Neural cell (in vitro differentiated cells): ENCODE data around the gene ST8SIA4.
A peak's percentile ranks its signal among the peaks of the same experiment; 100 is the strongest.

Experiments
- EP300 ChIP-seq: fragments of 450-650 bp; conservative IDR thresholded peaks from 2 replicates; pipeline ENCODE4 v1.6.1; 2014; ENCODE audit warnings: antibody characterized with exemption, mild to moderate bottlenecking, moderate library complexity; ENCODE audit not compliant: poor library complexity, severe bottlenecking
- EZH2 ChIP-seq: fragments of 200-600, 300-800 bp; shearing (Covaris generic), sonication (generic); IDR thresholded peaks from 2 replicates; pipeline ENCODE4 v1.6.1; 2014; ENCODE audit warnings: antibody characterized with exemption, low read length, borderline replicate concordance, mild to moderate bottlenecking; ENCODE audit not compliant: insufficient read depth, poor library complexity, severe bottlenecking
- POLR2AphosphoS5 ChIP-seq: IDR thresholded peaks from 2 replicates; pipeline ENCODE4 v1.6.1; 2012
- RAD21 ChIP-seq: fragments of 450-650 bp; conservative IDR thresholded peaks from 2 replicates; pipeline ENCODE4 v1.6.1; 2014; ENCODE audit warnings: antibody characterized with exemption, mild to moderate bottlenecking, moderate library complexity
- TAF1 ChIP-seq: IDR thresholded peaks from 2 replicates; pipeline ENCODE4 v1.6.1; 2012; ENCODE audit warnings: low read depth
- TF ChIP-seq, protein P1 (sequence below): fragments of 450-650 bp; IDR thresholded peaks from 2 replicates; pipeline ENCODE4 v1.5.1; 2014; ENCODE audit warnings: antibody characterized with exemption, mild to moderate bottlenecking, moderate library complexity; ENCODE audit not compliant: poor library complexity, severe bottlenecking
- TF ChIP-seq, protein P2 (sequence below): IDR thresholded peaks from 2 replicates; pipeline ENCODE4 v1.6.1; 2012; ENCODE audit warnings: borderline replicate concordance

DNA sequence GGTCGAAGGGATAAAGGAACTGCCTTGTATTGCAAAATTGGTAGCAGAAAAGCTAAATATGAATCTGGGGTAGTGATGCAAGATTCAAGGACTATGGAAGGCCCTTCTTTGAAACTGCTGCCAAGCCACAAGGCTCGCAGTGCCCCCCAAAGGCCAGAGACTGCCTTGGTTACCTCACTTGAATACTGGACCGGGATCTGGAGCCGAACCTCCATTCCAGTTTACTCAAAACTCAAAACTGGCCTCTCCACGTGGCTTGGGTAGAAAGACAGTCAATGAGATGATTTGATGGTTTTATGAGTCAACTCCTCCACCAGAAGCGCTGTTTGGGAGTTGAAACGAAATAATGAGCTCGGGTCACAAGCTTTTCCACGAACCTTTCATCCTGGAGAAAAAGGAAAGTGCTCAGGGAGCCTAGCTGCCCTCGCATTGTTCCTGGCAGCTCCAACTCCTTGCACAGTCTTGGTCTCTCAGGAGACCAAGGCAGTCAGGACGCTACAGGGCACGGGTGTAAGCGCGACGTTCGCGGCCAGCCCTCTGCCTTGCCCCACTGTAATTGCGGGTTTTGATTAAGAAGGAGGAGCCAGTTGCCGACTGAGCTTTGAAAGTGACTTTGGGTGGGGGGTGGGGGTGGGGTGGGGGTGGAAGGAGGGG is 2.8 kb downstream of the ST8SIA4 start:
- TF ChIP-seq, protein P1, sequence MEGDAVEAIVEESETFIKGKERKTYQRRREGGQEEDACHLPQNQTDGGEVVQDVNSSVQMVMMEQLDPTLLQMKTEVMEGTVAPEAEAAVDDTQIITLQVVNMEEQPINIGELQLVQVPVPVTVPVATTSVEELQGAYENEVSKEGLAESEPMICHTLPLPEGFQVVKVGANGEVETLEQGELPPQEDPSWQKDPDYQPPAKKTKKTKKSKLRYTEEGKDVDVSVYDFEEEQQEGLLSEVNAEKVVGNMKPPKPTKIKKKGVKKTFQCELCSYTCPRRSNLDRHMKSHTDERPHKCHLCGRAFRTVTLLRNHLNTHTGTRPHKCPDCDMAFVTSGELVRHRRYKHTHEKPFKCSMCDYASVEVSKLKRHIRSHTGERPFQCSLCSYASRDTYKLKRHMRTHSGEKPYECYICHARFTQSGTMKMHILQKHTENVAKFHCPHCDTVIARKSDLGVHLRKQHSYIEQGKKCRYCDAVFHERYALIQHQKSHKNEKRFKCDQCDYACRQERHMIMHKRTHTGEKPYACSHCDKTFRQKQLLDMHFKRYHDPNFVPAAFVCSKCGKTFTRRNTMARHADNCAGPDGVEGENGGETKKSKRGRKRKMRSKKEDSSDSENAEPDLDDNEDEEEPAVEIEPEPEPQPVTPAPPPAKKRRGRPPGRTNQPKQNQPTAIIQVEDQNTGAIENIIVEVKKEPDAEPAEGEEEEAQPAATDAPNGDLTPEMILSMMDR = peak; percentile 69
- no peak for TF ChIP-seq TAF1
- TF ChIP-seq EZH2 = no peak
- TF ChIP-seq, protein P2, sequence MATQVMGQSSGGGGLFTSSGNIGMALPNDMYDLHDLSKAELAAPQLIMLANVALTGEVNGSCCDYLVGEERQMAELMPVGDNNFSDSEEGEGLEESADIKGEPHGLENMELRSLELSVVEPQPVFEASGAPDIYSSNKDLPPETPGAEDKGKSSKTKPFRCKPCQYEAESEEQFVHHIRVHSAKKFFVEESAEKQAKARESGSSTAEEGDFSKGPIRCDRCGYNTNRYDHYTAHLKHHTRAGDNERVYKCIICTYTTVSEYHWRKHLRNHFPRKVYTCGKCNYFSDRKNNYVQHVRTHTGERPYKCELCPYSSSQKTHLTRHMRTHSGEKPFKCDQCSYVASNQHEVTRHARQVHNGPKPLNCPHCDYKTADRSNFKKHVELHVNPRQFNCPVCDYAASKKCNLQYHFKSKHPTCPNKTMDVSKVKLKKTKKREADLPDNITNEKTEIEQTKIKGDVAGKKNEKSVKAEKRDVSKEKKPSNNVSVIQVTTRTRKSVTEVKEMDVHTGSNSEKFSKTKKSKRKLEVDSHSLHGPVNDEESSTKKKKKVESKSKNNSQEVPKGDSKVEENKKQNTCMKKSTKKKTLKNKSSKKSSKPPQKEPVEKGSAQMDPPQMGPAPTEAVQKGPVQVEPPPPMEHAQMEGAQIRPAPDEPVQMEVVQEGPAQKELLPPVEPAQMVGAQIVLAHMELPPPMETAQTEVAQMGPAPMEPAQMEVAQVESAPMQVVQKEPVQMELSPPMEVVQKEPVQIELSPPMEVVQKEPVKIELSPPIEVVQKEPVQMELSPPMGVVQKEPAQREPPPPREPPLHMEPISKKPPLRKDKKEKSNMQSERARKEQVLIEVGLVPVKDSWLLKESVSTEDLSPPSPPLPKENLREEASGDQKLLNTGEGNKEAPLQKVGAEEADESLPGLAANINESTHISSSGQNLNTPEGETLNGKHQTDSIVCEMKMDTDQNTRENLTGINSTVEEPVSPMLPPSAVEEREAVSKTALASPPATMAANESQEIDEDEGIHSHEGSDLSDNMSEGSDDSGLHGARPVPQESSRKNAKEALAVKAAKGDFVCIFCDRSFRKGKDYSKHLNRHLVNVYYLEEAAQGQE = no peak
- TF ChIP-seq RAD21 = peak; percentile 69
- no peak for TF ChIP-seq POLR2AphosphoS5
- no peak for TF ChIP-seq EP300
